ENCODE data around the gene SGPL1. TPM values are rescaled to one million over a fixed set of nuclear protein-coding genes. Genes with fewer than 3 reads are reported as not detected.

SGPL1 gene
- total RNA-seq, 4 donors from 2014 or later = 12.9 to 31.0 (median 21.3) TPM

GRCh38 chr10:70847659-70848360, 32.1 kb downstream of the SGPL1 start:
- WGBS = 56% methylated on average over 1 of the region's 1 CpG

GRCh38 chr10:70849582-70850016, 33.9 kb downstream of the SGPL1 start:
- intact Hi-C loops (cut with DNase I) = no loop called here
- no peaks in the 10 kb centered on the region for H3K9me3 ChIP-seq
- 59% methylated on average over 2 of the region's 2 CpGs for WGBS
- peaks cover 15 to 58% (median 28%) of the 10 kb centered on the region in 4 donors for H3K36me3 ChIP-seq
- no peak overlapping the region for H3K27ac ChIP-seq (replicated peaks in 1 of 4)
- H3K27me3 ChIP-seq = no peaks in the 10 kb centered on the region
- H3K4me3 ChIP-seq = no peak overlapping the region
- no peak for DNase-seq (ENCODE audit: extremely low spot score)
- H3K4me1 ChIP-seq = peaks cover 11 to 21% (median 19%) of the 10 kb centered on the region in 4 donors
- no peak for TF ChIP-seq POLR2AphosphoS5 (IDR thresholded peaks at IDR 0.05)
- TF ChIP-seq CTCF (IDR thresholded peaks at IDR 0.05) = no peak
- TF ChIP-seq EP300 (IDR thresholded peaks at IDR 0.05) = no peak
- TF ChIP-seq POLR2A (IDR thresholded peaks at IDR 0.05; ENCODE audit: low read depth) = no peak

More at GRCh38 chr10:70847659-70848360, 32.1 kb downstream of the SGPL1 start:
- Histone ChIP-seq H3K4me3 (no peak overlapping the region), H3K27ac (replicated peaks in 1 of 4) (no peak overlapping the region), H3K9me3 (no peaks in the 10 kb centered on the region), H3K27me3 (no peaks in the 10 kb centered on the region), H3K36me3 (peaks cover 7 to 44% (median 23%) of the 10 kb centered on the region in 4 donors), H3K4me1 (peaks cover 11 to 31% (median 19%) of the 10 kb centered on the region in 4 donors)
- TF ChIP-seq POLR2AphosphoS5 (IDR thresholded peaks at IDR 0.05) = no peak
- TF ChIP-seq CTCF (IDR thresholded peaks at IDR 0.05) = no peak
- no peak for TF ChIP-seq POLR2A (IDR thresholded peaks at IDR 0.05; ENCODE audit: low read depth)
- no peak for TF ChIP-seq EP300 (IDR thresholded peaks at IDR 0.05)
- no peak for DNase-seq (ENCODE audit: extremely low spot score)
- intact Hi-C loops (cut with DNase I) = no loop called here

- 54% methylated on average over 3 of the region's 3 CpGs for WGBS
- DNase-seq (ENCODE audit: extremely low spot score) = no peak
- peaks cover 15 to 58% (median 29%) of the 10 kb centered on the region in 4 donors for H3K36me3 ChIP-seq
Measured at GRCh38 chr10:70850097-70850496, 34.3 kb downstream of the SGPL1 start.

GRCh38 chr10:70851597-70852475, 36.1 kb downstream of the SGPL1 start:
- intact Hi-C loops (cut with DNase I) = no loop called here
- Histone ChIP-seq H3K4me3 (no peak overlapping the region), H3K4me1 (peaks cover 11 to 21% (median 19%) of the 10 kb centered on the region in 4 donors), H3K9me3 (no peaks in the 10 kb centered on the region), H3K27ac (replicated peaks in 1 of 4) (no peak overlapping the region), H3K36me3 (peaks cover 19 to 61% (median 32%) of the 10 kb centered on the region in 4 donors), H3K27me3 (no peaks in the 10 kb centered on the region)
- DNase-seq (ENCODE audit: extremely low spot score) = no peak
- 86% methylated on average over 5 of the region's 5 CpGs for WGBS
- TF ChIP-seq POLR2A (IDR thresholded peaks at IDR 0.05; ENCODE audit: low read depth) = no peak
- no peak for TF ChIP-seq POLR2AphosphoS5 (IDR thresholded peaks at IDR 0.05)
- no peak for TF ChIP-seq EP300 (IDR thresholded peaks at IDR 0.05)
- no peak for TF ChIP-seq CTCF (IDR thresholded peaks at IDR 0.05)

More at GRCh38 chr10:70850097-70850496, 34.3 kb downstream of the SGPL1 start:
- Histone ChIP-seq H3K27me3 (no peaks in the 10 kb centered on the region), H3K4me3 (no peak overlapping the region), H3K27ac (replicated peaks in 1 of 4) (no peak overlapping the region), H3K9me3 (no peaks in the 10 kb centered on the region), H3K4me1 (peaks cover 11 to 21% (median 19%) of the 10 kb centered on the region in 4 donors)
- intact Hi-C loops (cut with DNase I) = no loop called here
- TF ChIP-seq POLR2AphosphoS5 (IDR thresholded peaks at IDR 0.05) (no peak), EP300 (IDR thresholded peaks at IDR 0.05) (no peak), CTCF (IDR thresholded peaks at IDR 0.05) (no peak), POLR2A (IDR thresholded peaks at IDR 0.05; ENCODE audit: low read depth) (no peak)

Data from esophagus muscularis mucosa (tissue), 4 donors.